A673 (cell line): ENCODE data around the gene NXT1. TPM values are rescaled to one million over a fixed set of nuclear protein-coding genes. Genes with fewer than 3 reads are reported as not detected.

Experiments used
- BruUV-seq: library from RNA; stranded (reverse); fragments of 400-500 nt; replicated peaks from 2 replicates; lab custom pipeline; 2021; lab: Mats Ljungman, UMichigan
- CTCF ChIA-PET: fragments of 300-600 bp; sonication (Branson Sonifier 250); formaldehyde crosslinking; loops from one replicate; lab custom pipeline; 2022; ENCODE audit warnings: antibody characterized with exemption; lab: Charles Lee
- POLR2A ChIA-PET: fragments of 300-600 bp; sonication (Branson Sonifier 250); formaldehyde crosslinking; loops from one replicate; lab custom pipeline; 2022; ENCODE audit warnings: antibody characterized with exemption; ENCODE audit not compliant: low non-redundant PET; lab: Charles Lee
- DNase-seq: peaks from one replicate; pipeline ENCODE4 v3.0.0-alpha.2; 2015; ENCODE audit warnings: low spot score
- H3K27ac ChIP-seq: fragments of 200-600 bp; sonication (generic); 2 replicates; pipeline ENCODE4 v1.5.1; 2016; ENCODE audit warnings: mixed run types, low read depth, mild to moderate bottlenecking, mixed read lengths, antibody characterized with exemption, low read length; ENCODE audit not compliant: poor library complexity, severe bottlenecking
- H3K27me3 ChIP-seq: fragments of 200-600 bp; sonication (generic); replicated peaks from 2 replicates; pipeline ENCODE4 v1.6.1; 2017; ENCODE audit warnings: mixed run types, low read depth, mild to moderate bottlenecking, mixed read lengths, antibody characterized with exemption, low read length; ENCODE audit not compliant: insufficient read depth, poor library complexity
- H3K36me3 ChIP-seq: fragments of 200-600 bp; sonication (generic); 2 replicates; pipeline ENCODE4 v1.6.1; 2016; ENCODE audit warnings: mixed run types, mild to moderate bottlenecking, mixed read lengths, antibody characterized with exemption, low read length; ENCODE audit not compliant: insufficient read depth, poor library complexity, severe bottlenecking
- H3K4me1 ChIP-seq: fragments of 200-600 bp; sonication (generic); 2 replicates; pipeline ENCODE4 v1.6.1; 2017; ENCODE audit warnings: mixed run types, mild to moderate bottlenecking, mixed read lengths, antibody characterized with exemption, low read length; ENCODE audit not compliant: insufficient read depth, poor library complexity, severe bottlenecking
- H3K4me3 ChIP-seq: fragments of 200-600 bp; sonication (generic); 2 replicates; pipeline ENCODE4 v1.5.1; 2016; ENCODE audit warnings: low read depth, mixed run types, mild to moderate bottlenecking, mixed read lengths, low read length; ENCODE audit not compliant: poor library complexity, severe bottlenecking
- H3K9me3 ChIP-seq: fragments of 200-600 bp; sonication (generic); 2 replicates; pipeline ENCODE4 v1.6.1; 2016; ENCODE audit warnings: mixed run types, low read depth, mild to moderate bottlenecking, mixed read lengths, antibody characterized with exemption, low read length; ENCODE audit not compliant: poor library complexity, severe bottlenecking
- EZH2 ChIP-seq: fragments of 200-600 bp; sonication (generic); IDR thresholded peaks from 2 replicates; pipeline ENCODE4 v1.6.1; 2017; ENCODE audit warnings: borderline replicate concordance, low read depth, mild to moderate bottlenecking, mixed read lengths, antibody characterized with exemption, low read length; ENCODE audit not compliant: poor library complexity, severe bottlenecking
- intact Hi-C: fragments of 100-400 bp; cut with micrococcal nuclease; formaldehyde crosslinking; loops from one replicate; pipeline ENCODE4 v1.10.0; 2022; ENCODE audit not compliant: unreplicated experiment
- total RNA-seq: library from RNA; stranded (reverse); gene quantifications from 2 replicates; pipeline ENCODE4 v1.2.3, GENCODE V29; 2021
- TF ChIP-seq, protein P1 (sequence below): fragments of 300-800, 200-600 bp; sonication (generic); conservative IDR thresholded peaks from 2 replicates; pipeline ENCODE4 v1.5.1; 2017; ENCODE audit warnings: low read depth, mild to moderate bottlenecking, antibody characterized with exemption, low read length, moderate library complexity, mixed read lengths

NXT1 gene
- total RNA-seq, 1 experiment from 2014 or later: 34.4 TPM

DNA sequence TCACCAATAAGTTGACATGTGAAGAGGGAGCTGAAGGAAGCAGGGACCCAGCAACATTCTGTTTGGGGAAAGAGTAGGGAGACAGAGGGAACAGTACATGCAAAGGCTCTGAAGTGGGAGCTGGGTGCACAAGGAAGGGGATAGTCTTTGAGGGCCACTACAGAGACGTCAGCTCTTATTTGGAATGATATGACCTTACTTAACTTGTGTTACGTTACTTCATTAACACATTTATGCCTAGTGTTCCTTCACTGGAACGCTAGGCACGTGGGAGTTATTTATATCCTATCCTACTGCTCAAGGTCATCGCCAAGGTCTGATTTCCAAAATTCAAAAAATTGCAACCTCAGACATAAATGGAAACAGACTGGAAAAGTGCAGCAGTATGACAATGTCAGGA lies 50.5 kb downstream of the NXT1 start:
- H3K27ac ChIP-seq: no peak overlapping the region
- H3K27me3 ChIP-seq: no peaks in the 10 kb centered on the region
- TF ChIP-seq, protein P1, sequence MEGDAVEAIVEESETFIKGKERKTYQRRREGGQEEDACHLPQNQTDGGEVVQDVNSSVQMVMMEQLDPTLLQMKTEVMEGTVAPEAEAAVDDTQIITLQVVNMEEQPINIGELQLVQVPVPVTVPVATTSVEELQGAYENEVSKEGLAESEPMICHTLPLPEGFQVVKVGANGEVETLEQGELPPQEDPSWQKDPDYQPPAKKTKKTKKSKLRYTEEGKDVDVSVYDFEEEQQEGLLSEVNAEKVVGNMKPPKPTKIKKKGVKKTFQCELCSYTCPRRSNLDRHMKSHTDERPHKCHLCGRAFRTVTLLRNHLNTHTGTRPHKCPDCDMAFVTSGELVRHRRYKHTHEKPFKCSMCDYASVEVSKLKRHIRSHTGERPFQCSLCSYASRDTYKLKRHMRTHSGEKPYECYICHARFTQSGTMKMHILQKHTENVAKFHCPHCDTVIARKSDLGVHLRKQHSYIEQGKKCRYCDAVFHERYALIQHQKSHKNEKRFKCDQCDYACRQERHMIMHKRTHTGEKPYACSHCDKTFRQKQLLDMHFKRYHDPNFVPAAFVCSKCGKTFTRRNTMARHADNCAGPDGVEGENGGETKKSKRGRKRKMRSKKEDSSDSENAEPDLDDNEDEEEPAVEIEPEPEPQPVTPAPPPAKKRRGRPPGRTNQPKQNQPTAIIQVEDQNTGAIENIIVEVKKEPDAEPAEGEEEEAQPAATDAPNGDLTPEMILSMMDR: no peak
- no peak for TF ChIP-seq EZH2
- no peak for DNase-seq
- ChIA-PET CTCF (no interaction called here), POLR2A (no interaction called here)
- intact Hi-C loops: no loop called here
- H3K4me3 ChIP-seq: no peak overlapping the region
- H3K36me3 ChIP-seq: no peaks in the 10 kb centered on the region
- BruUV-seq: no TSS peak
- H3K4me1 ChIP-seq: no peaks in the 10 kb centered on the region
- no peaks in the 10 kb centered on the region for H3K9me3 ChIP-seq

DNA sequence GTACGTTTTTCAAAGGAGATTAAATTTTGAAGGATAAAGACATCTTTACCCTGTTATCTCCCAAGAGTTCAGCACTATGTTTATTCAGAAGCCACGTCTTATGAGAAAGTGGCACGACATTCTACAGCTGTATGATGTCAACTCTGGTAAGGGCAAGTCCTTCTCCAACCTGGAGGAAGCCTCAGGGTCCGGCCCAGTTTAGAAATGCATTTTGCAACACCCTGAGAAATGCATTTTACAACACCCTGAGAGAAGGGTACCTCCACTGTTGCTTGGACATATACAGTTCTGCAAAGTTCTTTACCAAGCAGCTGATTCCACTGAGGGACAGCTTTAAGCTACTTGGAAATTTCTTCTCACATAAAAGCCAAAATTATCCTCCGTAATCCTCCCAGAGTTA lies 53.2 kb downstream of the NXT1 start:
- H3K4me1 ChIP-seq: no peaks in the 10 kb centered on the region
- ChIA-PET POLR2A (no interaction called here), CTCF (no interaction called here)
- intact Hi-C loops: no loop called here
- no TSS peak for BruUV-seq
- no peak overlapping the region for H3K4me3 ChIP-seq
- H3K36me3 ChIP-seq: no peaks in the 10 kb centered on the region
- no peak for DNase-seq
- H3K9me3 ChIP-seq: no peaks in the 10 kb centered on the region
- TF ChIP-seq, protein P1: no peak
- TF ChIP-seq EZH2: no peak
- no peak overlapping the region for H3K27ac ChIP-seq
- no peaks in the 10 kb centered on the region for H3K27me3 ChIP-seq

DNA sequence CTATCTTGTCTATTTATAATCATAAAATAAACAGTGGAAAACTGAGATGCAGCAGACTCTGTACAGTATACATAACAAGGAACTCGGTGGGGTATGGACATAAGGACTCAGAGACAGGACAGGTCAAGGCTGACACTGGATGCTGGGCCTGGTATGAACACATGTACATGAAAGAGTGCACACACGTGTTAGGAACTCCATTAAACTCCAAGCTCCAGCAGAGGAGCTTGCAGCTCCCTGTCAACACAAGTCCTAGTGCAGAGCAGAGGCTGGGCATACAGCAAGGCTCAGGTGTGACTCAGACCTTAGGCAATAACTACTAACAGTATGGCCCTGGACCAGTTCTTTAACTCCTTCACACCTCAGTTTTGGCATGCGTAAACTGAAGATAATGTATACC lies 53.6 kb downstream of the NXT1 start:
- POLR2A ChIA-PET: no interaction called here
- intact Hi-C loops: no loop called here
- Histone ChIP-seq H3K4me1 (no peaks in the 10 kb centered on the region), H3K9me3 (no peaks in the 10 kb centered on the region), H3K27me3 (no peaks in the 10 kb centered on the region), H3K27ac (no peak overlapping the region), H3K4me3 (no peak overlapping the region), H3K36me3 (no peaks in the 10 kb centered on the region)
- TF ChIP-seq, protein P1: no peak
- DNase-seq: no peak
- CTCF ChIA-PET: no interaction called here
- no TSS peak for BruUV-seq

Other genes with a start within 250 kb of the NXT1 start
- 13.7 and 14.0 TPM in 2 replicates for gene GZF1, start 11.4 kb downstream of the NXT1 start, total RNA-seq
- 9.6 and 11.6 TPM in 2 replicates for gene NAPB, start 70.7 kb downstream of the NXT1 start, total RNA-seq
- gene CSTL1, start 88.9 kb downstream of the NXT1 start, total RNA-seq: not detected in 2 replicates
- gene CST11, start 102.1 kb downstream of the NXT1 start, total RNA-seq: not detected in 2 replicates
- gene CST8, start 140.3 kb downstream of the NXT1 start, total RNA-seq: not detected in 2 replicates
- not detected in 2 replicates for gene CST9L, start 217.7 kb downstream of the NXT1 start, total RNA-seq